GM19099 (cell line): ENCODE results near the gene VPS35.

Source experiments
- POLR2A ChIP-seq: IDR thresholded peaks from 3 replicates; pipeline ENCODE4 v1.6.1; 2011; ENCODE audit warnings: low read depth; ENCODE audit not compliant: insufficient read length; ENCODE audit errors: extremely low read depth

Gene VPS35

DNA sequence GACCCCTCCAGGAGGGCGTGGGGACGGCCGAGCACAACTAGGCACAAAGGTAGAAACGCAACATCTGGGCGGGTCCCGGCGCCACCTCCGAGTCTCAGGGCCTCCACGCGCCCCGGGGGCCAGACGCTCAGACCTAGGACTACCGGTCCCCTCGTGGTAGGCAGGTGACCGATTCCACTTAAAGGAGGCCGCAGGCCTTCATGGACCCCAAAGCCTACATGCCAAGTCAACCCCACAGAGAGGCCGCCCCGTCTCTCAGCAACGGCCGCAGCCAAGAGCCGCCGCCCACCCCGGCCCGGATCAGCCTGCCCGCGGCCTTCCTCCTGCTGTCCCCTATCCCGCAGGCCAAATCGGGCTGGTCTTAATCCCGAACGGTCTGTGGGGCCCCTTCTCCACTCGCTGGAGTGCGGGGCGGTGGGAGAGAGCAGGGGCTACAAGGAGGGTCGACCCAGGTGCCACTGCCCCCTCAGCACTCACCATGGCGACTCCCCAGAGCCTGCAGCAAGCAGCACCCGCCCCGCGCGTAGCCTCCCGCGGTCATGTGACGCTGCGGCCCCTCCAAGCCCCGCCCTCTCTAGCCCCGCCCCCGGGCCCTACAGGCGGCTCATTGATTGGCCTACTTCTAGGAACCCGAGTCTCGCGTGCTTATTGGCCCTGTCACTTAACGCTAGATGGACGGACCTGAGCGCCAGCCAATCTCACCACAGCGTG is at the start of gene VPS35:
Gene VPS35 (minus strand): TSS at position 525 of the 711 bp plus-strand sequence. CDS start 45 bp downstream, at position 480.
- peak; percentile 70 for TF ChIP-seq POLR2A

DNA sequence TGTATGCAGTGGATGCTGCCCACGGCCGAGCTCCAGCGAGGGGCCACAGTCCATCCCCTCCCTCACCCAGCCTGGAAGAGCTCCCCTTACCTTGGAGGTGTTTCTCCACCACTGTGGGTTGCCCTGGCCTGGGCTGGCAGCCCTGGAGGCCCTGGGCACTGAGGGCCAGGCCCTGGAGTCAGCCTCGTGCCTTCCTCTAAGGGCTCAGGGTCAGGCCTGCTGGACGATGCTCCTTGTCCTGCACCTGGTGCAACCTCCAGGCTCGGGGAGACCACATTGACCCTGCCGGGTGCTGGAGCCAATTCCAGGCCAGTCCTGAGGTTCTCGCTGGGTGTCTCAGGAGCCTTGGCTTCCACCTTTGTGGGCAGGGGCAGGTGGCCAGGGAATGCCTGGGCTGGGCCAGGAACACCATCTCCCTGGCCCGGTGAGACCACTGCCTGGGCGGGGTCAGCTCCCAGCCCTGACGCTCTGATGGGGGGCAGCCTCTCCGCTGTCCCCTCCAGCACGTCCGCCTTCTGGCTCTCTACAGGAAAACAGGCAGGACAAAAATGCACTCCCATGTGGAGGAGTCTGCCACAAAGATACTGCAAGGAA is 48.7 kb upstream of the VPS35 start:
- no peak for TF ChIP-seq POLR2A

DNA sequence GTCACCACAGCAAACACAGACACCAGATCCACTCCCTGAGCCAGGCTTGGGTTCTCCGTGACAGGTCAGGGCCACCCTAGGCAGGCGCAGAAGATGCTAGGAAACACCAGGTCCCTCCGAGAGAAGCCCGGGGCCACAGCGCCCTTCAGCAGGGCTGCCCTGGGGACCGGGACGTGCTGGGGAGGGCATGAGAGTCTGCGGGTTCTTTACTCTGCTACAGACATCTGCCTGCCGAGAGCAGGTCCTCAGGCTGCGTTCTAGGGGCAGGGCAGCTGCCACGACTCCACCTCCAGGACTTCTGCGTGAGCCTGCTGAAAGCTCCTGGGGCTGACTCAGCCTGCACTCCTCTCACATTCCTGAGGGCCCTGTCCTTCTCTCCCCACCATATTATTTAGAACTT is 47.7 kb upstream of the VPS35 start:
- no peak for TF ChIP-seq POLR2A

DNA sequence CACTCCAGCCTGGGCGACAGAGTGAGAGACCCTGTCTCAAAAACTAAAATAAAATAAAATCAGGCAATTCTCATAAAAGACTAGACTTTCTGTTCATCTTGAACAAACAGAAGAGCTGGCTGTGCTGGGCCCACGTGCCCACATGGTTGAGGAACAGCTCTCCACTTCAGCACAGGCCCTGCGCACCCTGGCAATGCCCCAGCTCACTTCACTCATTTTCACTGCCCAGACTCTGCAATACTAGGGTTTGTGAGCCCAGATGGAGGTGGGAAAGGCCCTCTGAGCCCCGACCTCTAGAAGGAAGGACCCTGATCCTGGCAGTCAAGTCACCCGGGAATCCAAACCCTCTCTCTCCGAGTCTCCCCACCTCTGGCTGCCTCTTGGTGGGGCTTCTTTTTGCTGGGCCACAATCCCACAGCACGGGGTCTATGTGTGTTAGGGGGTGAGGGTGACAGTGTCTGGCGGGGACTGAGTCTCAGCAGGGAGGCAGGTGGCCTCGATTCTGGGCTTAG is 44.4 kb upstream of the VPS35 start:
- no peak for TF ChIP-seq POLR2A

DNA sequence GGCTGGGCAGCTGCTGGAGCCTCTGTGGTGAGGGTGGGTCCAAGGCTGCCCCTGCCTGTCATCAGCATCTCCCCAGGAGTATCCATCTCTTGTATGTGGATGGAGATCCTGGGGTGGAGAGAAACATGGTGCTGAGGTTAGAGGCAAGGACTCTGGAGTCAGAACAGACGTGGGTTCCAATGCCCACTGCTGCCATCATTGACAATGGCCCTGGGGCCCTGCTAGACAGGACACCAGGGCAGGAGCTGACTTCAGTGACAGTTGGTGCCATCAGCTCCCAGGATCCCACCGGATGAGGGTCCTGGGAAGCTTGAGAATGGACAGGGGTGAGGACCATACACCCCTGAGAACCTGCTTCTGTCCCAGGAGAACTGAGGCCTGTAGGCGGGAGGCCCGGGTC is 43.6 kb upstream of the VPS35 start:
- no peak for TF ChIP-seq POLR2A

DNA sequence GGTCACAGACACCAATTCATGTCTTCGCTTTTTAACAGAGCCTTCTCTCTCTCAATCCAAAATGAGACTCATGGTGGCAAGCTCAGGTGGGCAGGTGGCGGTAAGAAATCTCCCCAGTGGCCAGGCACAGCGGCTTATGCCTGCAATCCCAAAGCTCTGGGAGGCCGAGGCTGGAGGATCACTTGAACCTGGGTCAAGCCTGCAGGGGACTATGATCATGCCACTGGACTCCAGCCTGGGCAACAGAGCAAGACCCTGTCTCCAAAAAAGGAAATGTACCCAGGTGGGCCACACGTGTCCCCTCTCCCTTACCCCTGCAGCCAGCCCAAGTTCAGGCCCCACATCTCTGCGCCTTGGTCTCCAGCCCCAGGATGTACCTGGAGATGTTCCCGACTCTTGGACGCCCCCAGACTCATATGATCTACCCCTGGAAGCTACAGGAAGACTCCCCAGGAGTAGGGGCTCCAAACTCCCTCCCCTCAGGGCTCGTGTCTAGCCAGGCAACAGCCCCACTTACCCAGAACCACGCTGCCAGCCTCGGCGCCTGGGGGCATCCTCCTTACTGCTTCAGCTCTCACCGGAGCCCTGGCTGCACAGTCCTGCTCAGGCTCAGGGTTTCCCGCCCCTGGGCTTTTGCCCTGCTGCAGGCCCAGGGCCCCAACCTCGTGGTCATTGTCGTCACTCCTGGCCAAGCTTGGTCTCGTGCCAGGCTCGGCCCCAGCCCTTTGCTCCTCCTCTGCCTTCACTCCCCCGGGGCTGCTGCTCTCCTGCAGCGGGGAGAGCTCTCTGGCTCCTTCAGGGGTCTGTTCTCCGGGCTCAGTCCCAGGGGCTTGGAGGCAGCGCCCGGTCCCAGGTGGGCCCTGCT is 42.9 kb upstream of the VPS35 start:
- no peak for TF ChIP-seq POLR2A

DNA sequence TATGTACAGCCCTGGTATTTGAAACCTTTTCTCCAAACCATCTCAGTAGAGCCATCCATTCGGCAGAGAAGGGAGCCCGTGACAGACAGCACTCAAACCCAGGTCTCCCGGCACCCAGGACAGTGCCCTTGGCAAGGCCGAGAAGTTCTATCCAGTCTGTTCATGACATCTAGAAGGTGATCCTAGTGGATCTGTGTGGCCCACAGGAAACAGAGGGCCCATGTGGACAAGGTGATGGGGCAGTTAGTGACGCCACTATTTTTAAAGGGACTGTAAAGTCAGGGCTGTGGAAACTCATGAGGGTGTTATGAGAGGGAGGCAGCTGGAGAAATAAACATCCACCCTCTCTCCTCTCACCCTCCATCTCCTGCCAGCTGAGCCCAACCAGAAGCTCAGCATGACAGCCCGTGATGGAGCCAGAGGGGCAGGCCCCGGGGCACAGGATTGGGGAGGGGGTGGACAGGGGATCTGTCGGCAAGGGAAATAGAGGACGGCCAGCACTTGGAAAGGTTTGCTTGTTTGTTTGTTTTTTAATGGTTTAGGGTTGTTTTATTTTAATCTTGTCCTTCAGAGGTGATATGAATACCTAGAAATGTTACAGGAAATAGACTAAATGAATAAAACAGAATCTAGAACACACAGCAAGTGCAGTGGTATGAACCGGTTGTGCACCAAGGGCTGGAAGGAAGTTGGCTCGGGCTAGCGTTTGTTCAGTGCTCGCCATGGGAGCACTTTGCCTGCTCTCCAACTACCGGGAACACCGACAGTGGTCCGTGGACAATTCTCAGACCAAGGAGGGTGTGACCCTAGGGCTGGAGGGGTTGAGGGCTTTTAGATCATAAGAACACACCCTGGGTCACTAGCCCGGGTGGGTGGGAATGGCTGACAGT is 42.1 kb upstream of the VPS35 start:
- no peak for TF ChIP-seq POLR2A

DNA sequence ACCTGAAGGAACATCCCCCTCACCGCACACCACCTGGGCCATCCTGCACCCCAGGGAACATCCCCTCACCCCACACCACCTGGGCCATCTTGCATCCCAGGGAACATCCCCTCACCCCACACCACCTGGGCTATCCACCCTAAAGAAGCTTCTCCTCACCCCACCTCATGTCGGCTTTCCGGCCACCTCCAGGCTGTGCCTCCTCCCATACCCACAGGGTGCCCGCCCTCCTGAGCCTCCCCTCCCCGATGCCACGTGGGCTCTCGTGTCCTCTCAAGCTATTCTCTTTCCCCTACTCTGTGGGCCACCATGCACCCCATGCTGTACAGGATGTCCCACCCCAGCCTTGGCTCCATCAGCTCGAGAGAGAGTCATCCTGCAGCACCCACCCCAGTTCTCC is 41.1 kb upstream of the VPS35 start:
- no peak for TF ChIP-seq POLR2A

DNA sequence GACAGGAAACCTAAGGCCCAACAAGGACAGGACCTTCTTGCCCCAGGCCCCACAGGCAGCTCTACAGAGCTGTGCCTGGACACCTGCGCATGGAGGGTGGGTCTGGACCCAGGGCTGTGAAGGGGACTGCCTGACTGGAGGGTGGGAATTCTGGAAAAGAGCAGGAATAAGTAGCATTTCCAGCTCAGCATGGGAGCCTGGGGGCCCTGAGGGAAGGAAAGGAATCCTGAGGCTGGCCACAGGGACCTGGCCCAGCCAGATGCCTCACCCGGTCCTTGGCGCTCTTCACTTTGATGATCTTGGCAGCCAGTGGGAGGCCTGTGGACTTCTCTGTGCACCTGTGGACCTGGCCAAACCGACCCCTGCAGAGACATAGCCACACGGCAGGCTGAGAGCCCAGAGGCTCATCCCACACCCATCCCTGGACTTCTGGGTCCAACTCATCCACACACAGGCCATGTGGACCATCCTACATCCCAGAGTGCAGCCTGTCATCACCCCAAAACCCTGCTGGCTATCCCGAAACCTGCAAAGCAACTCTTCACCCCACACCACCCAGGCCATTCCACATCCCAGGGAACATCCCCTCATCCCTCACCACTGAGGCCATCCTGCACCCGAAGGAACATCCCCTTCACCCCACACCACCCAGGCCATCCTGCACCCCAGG is 40.5 kb upstream of the VPS35 start:
- no peak for TF ChIP-seq POLR2A

DNA sequence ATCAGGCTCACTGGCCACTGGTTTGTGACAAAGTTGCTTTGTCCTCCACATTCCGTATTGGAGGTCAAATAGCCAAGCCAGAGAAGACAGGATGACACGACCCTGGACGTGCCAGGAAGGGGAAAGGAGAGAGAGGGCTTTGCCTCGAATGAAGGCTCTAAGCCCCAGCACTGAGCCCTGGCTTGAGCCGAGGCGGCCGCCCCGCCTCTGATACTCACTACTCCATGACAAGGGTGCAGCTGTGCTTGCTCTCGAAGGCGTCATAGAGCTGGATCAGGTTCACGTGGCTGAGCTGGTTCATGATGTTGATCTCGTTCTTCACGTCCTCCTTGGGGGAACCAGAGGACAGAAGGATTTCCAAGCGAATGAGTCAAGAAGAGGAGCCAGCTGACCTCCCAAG is 39.8 kb upstream of the VPS35 start:
- TF ChIP-seq POLR2A, result no peak

DNA sequence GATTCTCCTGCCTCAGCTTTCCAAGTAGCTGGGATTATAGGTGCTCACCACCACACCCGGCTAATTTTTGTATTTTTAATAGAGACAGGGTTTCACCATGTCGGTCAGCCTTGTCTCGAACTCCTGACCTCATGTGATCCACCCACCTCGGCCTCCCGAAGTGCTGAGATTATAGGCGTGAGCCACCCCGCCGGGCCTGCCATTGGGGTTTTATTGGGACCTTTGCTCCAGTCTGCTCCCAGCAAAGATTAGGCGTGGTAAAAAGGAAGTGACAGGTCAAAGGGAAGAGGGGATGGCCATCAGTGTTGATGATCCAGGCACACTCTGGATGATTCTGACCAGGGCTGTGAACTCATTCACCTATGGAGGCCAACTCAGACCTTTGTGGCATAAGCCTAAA is 38.7 kb upstream of the VPS35 start:
- no peak for TF ChIP-seq POLR2A

DNA sequence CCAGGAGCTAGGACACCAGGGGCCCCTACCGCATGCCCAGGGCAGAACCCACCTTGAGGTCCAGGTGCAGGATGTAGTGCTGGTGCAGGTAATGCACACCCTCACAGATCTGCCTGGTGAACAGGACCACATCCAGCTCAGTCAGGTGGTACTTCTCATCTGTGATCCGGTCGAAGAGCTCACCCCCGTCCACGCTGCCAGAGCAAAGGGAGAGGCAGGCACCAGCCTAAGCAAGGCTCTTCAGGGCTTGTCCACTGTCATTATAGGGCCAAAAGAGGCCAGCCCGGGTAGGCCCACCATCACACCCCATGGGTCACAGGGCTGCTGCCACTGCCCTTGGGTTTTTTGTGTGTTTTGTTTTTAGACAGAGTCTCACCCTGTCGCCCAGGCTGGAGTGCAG is 38.2 kb upstream of the VPS35 start:
- no peak for TF ChIP-seq POLR2A

DNA sequence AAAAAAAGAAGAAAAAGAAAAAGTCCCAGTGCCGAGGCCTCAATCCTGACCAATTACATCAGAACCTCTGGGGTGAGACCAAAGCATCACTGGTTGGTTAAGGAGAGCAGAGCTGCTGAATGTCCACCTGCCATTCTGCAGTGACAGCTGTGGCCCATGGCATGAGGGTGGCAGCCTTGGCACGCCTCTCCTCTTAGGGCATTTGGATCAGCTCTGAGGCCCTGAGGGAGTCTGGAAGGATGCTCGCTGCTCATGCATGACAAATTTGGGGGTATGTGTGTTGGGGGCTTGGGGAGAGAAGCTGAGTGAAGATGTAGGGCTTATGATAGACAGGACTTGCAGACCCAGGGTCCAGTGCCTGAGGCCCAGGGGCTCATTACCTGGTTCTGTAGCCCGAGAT is 32.9 kb upstream of the VPS35 start:
- TF ChIP-seq POLR2A, result no peak

DNA sequence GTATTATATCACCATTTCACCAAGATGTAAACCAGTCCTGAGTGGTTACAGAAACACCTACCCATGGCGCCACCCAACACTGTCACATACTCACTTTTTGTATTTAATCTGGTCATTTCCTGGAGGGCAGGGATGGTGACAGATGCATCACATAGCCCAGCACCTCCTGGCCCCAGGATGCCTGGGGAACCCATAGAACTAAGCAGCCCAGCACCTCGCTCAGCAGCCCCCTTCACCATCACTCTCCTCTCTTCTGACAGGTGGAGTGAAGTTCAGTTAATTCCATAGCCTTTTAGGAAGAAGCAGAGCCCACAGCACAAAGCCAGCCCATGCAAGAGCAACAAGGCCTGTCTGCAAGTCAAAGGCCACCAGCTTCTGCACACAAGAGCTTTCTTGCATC is 31.6 kb upstream of the VPS35 start:
- no peak for TF ChIP-seq POLR2A
